ENCODE measurements around the gene ZNF688. TPM values are rescaled to one million over a fixed set of nuclear protein-coding genes. Genes with fewer than 3 reads are reported as not detected.
"Not testable (repeated sequence)": the region's sequence is repeated elsewhere in the genome, so short reads cannot be mapped to it uniquely, and the experiment has no call there.

ZNF688 gene
- 10.0 TPM for total RNA-seq
- long read RNA-seq, transcript ZNF688-201 (3 exons, 2,506 nt): major isoform, 9 of 16 reads
- long read RNA-seq, partial matches to known transcripts: 0 of 16 reads
- long read RNA-seq, other reads (novel, unspliced or antisense): 7 of 16 reads

DNA sequence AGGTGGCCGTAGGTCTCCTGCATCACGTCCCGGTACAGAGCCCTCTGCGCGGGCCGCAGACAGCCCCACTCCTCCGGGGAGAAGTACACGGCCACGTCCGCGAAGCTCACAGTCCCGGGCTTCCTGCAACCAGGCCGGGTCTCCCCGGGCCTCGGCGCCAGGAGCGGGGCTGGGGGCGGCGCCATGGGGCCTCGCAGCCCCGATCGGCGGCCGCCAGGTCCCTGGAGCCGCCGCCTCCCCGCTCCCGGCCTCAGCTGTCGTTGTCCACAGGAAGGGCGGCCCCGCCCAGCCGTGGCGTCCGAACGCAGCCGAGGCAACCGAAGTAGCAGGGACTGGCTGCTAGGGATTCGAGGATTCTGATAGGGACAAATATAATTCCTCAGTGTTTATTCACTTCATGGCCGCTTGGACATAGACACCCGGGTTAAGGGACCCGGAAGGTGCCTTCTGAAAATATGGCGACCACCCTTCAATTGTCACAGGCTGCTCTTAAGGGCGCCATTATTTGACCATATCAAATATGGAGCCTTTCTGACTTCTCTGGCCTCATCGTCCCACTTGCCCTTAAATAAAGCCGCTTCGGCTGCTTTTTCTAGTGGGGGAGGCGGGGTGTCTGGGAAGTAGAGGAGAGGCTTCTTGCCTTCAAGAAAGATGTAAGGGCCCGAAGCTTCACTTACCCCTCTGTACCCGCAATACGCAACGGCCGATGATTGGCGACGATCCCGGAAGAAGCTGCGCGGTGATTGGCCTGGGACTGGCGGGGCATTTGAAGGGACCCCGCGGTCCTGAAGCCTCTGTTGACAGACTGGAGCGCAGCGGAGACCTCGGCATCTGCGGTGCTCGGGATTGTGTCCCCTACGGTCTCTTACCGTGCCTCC is at the start of gene ZNF688:
Gene ZNF688 (minus strand): TSS at position 270 of the 878 bp plus-strand sequence. CDS start 85 bp downstream, at position 185.
- intact Hi-C loops (cut with micrococcal nuclease): no loop called here
- ATAC-seq (peak; percentile 90), DNase-seq (peak; percentile 94)

GRCh38 chr16:30620169-30620568 is 48.7 kb upstream of the ZNF688 start:
- ATAC-seq (no peak), DNase-seq (no peak)
- intact Hi-C loops (cut with micrococcal nuclease): no loop called here

DNA sequence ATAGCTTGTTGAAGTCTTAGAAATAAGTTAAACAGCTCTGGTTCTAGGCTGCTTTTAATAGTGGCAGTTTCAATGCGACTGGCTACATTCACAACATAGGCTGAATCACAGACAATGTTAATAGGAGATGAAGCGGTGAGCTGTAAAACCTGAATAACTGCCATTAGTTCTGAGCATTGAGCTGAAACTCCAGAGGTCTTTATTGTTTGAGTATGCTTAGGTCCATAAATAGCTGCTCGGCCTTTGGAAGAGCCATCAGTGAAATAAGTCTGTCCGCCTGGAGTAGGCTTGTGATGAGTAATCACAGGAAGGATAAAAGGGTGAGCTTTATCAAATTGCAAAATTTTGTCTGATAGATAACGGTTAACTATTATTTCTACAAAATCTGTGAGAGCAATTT is 48.1 kb upstream of the ZNF688 start:
- no peak for DNase-seq
- ATAC-seq: no peak
- intact Hi-C loops (cut with micrococcal nuclease): no loop called here

DNA sequence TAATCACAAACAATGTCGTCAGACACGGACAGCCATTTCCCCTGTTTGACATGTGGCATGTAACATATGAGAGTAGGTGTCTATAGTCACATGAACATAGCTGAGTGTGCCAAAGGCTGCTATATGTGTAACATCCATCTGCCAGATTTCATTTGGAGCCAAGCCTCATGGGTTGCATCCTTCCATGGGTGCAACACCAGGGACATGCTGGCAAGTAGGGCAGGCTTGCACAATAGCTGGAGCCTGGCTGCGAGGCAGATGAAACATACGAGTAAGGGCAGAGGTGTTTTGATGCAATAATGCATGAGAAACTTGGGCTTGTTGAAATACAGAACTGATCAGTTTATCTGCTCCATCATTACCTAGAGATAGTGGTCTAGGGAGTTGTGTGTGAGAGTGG is 47.7 kb upstream of the ZNF688 start:
- DNase-seq: no peak
- intact Hi-C loops (cut with micrococcal nuclease): no loop called here

DNA sequence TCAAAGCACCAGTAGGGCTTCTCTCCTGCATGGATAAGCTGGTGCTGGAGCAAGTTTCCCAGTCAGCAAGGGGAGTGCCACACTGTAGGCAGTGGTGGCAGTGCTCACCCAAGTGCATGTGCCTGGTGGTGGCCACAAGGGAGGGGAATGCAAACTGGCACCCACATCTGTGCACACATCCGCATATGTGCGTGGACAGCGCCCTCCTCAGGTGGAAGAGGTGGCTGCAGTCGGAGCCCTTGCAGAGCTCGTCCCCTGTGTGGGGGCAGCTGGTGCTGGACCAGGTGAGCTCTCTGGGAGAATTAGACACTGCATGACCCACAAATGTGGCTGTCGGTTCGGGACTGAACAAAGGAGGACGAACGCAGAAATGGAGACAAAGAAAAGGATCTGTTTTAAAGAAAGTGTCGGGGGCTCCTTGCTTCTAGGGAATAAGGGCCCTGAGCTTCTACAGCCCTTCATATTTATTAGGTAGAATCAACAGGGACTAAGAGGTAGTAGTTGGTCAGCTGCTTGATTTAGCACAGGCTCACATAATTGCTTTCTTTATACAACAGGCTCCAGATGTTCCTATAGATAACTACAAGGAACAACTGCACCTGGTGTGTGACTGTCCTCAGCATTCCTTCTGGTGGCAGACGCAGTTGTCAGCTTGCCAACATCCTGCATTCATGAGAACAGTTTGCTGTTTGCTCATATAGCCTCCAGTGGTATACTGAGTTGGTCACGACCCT is 44.0 kb upstream of the ZNF688 start:
- ATAC-seq (peak; percentile 72), DNase-seq (peak; percentile 74)
- intact Hi-C loops (cut with micrococcal nuclease): no loop called here

More for the DNA sequence above, 47.7 kb upstream of the ZNF688 start:
- no peak for ATAC-seq

GRCh38 chr16:30609926-30610839 is 38.7 kb upstream of the ZNF688 start, which contains the start of gene ZNF689:
Gene ZNF689, minus strand, starts transcription at chr16:30610389. Its CDS starts 348 bp downstream, at chr16:30610041.
- intact Hi-C loops (cut with micrococcal nuclease): no loop called here
- DNase-seq (peak; percentile 93), ATAC-seq (peak; percentile 98)

DNA sequence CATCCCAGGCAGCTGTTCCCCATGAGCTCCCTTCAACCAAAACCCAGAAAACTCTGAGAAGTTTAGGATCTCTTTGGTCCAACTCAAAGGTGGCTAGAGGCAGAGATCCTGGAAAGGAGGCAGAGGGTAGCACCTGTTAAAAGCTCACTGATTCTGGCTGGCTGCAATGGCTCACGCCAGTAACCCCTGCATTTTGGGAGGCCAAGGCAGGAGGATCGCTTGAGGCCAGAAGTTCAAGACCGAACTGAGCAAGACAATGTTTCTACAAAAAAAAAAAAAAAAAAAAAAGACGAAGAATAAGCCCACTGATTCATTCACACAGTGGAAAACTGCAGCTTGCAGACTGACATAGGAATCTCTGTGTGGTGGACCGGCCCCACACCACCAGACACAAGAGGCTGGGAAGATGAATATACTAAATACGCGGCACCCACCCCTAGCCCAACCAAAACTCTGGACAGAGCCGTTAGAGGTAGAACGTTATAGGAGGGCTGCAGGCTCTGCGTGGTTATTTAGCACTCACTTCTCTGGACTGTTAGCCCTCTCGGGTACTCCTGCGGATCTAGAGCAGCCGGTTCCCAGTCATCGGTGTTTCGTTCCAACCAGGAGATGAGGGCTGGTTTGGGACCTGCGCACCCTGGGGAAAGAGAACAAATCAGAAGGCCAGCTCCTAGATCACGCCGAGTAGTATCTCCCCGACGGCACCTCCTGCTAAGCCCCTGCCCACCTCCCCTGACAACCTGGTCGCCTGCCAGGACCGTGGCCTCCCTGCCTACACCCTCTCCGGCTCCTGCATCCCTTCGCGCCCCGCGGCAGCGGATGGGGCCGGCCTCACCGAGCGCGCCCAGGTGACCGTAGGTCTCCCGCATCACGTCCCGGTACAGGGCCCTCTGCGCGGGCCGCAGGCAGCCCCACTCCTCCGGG is 37.8 kb upstream of the ZNF688 start:
- intact Hi-C loops (cut with micrococcal nuclease): no loop called here
- peak; percentile 73 for DNase-seq
- peak; percentile 73 for ATAC-seq

DNA sequence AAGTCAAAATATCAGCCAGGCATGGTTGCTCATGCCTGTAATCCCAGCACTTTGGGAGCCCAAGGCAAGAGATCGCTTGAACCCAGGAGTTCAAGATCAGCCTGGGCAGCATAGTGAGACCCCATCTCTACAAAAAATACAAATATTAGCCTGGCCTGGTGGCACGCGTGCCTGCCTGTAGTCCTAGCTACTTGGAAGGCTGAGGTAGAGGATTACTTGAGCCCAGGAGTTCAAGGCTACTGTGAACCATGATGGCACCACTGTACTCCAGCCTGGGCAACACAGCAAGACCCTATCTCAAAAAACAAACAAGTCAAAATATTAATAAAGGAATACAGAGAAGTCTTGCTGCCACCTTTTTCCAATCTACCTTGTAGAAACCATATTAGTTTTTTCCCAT is 34.5 kb upstream of the ZNF688 start:
- intact Hi-C loops (cut with micrococcal nuclease): no loop called here
- ATAC-seq (no peak), DNase-seq (no peak)

GRCh38 chr16:30605158-30605557 is 33.6 kb upstream of the ZNF688 start:
- intact Hi-C loops (cut with micrococcal nuclease): no loop called here
- ATAC-seq: no peak
- peak; percentile 47 for DNase-seq

DNA sequence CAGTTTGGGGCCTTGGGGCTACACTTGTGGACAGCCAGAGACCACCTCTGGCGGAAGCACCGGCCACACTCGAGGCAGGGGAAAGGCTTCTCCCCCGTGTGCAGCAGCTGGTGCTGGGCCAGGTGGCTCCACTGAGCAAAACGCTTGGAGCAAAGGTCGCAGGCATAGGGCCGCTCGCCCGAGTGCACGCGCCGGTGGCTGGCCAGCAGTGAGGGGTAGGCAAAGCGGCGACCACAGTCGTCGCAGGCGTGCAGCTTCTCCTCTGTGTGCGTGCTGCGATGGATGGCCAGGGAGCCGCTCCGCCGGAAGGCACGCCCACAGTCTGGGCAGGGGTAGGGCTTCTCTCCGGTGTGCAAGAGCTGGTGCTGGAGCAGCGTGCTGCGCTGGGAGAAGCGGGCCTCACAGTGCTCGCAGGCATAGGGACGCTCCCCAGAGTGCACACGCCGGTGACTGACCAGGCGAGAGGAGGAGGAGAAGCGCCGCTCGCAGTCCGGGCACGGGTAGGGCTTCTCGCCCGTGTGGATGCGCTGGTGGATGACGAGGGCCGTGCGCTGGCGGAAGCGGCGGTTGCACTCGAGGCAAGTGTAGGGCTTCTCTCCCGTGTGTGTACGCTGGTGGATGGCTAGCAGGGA is 32.9 kb upstream of the ZNF688 start:
- DNase-seq: peak; percentile 36
- no peak for ATAC-seq
- intact Hi-C loops (cut with micrococcal nuclease): no loop called here

DNA sequence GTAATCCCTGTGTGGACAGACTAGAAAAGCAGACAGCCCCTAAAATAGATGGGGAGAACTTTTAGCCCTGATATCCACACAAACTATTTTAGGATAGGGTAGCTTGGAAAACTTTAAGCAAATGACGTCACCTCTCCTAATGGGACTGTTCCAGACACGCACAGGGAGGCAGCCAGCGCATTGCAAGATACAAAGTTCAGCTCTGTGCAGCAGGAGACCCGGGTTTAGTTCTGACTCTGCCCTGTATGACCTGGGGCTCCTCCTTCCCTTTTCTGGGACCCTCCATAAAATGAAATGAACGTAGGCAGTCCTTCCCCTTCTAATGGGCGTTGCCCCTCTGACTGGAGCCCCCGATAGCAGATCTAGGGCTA is 32.4 kb upstream of the ZNF688 start:
- ATAC-seq (peak; percentile 77), DNase-seq (no peak)
- intact Hi-C loops (cut with micrococcal nuclease): no loop called here

GRCh38 chr16:30602616-30603277 is 31.2 kb upstream of the ZNF688 start:
- ATAC-seq: peak; percentile 24
- no peak for DNase-seq
- intact Hi-C loops (cut with micrococcal nuclease): no loop called here

DNA sequence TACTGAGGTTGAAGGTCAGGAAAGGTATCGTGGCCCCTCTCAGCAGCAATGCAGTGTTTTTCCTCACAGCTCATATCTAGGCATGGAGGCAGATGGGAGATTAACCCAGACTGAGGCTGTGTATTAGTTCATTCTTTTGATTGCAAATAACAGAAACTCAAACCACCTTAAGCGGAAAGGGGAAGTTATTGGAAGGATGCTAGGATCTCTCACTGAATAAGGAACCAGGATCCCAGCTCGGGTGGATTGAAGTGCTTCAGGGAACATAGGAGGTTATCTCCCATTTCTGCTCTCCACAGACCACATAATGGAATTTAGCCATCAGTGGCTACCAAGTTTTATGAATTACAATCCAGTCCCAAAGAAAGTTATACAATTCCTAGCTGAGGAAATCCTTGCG is 30.5 kb upstream of the ZNF688 start:
- intact Hi-C loops (cut with micrococcal nuclease): no loop called here
- DNase-seq: no peak
- no peak for ATAC-seq

DNA sequence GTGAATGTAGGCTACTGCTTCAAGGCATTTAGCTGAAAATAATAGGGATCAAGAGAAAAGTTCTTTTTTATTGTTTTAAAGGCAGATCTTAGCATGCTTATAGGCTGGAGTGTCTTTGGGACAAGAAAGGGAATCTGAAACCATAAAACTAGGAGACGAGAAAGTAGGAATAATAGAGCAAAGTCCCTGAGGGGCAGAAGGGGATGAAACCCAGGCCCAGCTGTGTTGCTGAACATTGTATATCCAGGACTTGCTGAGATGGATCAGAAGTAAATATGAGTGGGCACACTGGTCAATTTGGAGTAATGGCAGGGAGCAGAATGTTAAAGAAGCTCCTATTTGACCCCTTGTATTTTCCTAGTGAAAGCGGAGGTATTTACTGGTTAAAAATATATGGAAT is 29.4 kb upstream of the ZNF688 start:
- ATAC-seq (no peak), DNase-seq (no peak)
- intact Hi-C loops (cut with micrococcal nuclease): no loop called here

GRCh38 chr16:30600215-30600614 is 28.7 kb upstream of the ZNF688 start:
- intact Hi-C loops (cut with micrococcal nuclease): no loop called here
- ATAC-seq: no peak
- DNase-seq: no peak

GRCh38 chr16:30592871-30593270 is 21.4 kb upstream of the ZNF688 start:
- no peak for DNase-seq
- intact Hi-C loops (cut with micrococcal nuclease): no loop called here
- ATAC-seq: no peak

GRCh38 chr16:30590869-30591268 is 19.4 kb upstream of the ZNF688 start:
- ATAC-seq; intact Hi-C loops (cut with micrococcal nuclease); DNase-seq: not testable (repeated sequence)

Measured in left ventricle myocardium superior (tissue), 1 donor.